ENCODE measurements around the gene CHRNE. TPM values are rescaled to one million over a fixed set of nuclear protein-coding genes. Genes with fewer than 3 reads are reported as not detected.

CHRNE gene
- total RNA-seq: 0.31 and 0.54 TPM in 2 replicates

DNA sequence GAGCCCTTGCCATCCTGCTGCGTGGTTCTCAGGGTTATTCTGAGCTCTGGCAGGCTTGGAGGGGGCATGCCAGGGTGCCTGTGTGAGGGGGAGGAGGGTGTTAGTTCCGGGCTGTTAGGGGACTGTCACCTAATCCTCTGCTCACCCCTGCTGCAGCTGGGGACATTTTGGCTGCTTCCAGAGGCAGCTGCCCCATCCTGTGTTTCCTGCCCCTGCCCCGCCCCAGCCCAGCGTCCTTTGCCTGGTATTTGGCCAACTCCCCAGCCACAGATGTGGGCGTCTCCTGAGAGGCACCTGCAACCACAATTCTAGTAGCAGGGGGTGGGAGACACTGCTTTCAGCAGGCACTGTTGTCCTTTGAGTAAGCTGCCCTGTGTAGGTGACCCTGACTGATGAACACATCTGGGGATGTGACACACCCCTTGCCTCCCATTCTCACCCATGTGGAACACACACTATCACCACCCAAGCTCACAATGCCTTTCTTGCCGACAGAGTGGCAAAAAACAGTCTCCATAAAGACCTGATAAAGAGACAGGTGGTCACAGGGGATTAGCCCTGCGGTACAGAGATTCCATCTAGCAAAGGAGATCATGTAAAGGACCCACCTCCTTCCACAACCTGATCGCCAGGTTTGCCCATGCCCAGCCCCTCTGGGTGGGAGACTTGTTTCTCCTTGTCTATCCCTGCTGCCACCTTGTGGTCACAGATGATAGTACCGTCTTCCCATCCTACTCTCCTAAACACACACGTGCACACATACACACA lies at the start of gene CHRNE:
TSS of gene CHRNE (minus strand) at position 48 of the 768 bp plus-strand sequence. CDS start at position 13, 35 bp downstream.

DNA sequence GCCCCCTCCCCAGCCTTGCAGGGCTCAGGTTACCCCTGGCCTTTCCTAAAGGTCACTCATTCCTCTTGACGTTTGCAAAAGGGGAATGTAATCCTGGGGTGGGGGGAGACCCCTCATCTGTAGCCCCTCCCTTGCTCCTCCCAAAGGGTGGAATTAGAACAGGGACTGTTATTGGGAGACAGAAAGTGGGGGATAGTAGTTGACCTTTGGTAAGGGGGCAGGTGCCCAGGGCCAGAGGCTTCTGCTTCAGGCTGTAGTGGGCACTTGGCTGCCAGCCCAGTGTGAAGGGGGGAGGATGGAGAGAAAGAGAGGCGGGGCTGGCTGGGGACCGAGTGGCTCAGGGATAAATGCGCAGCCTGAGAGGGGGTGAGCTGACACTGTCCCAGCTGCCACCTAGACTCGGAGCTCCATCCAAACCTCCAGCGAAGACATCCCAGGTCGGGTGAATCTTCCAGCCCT lies 47.9 kb upstream of the CHRNE start, which contains the start of gene ENO3:
TSS of gene ENO3 (plus strand) at position 374 of the 459 bp plus-strand sequence. CDS start 711 bp downstream, outside the sequence.

DNA sequence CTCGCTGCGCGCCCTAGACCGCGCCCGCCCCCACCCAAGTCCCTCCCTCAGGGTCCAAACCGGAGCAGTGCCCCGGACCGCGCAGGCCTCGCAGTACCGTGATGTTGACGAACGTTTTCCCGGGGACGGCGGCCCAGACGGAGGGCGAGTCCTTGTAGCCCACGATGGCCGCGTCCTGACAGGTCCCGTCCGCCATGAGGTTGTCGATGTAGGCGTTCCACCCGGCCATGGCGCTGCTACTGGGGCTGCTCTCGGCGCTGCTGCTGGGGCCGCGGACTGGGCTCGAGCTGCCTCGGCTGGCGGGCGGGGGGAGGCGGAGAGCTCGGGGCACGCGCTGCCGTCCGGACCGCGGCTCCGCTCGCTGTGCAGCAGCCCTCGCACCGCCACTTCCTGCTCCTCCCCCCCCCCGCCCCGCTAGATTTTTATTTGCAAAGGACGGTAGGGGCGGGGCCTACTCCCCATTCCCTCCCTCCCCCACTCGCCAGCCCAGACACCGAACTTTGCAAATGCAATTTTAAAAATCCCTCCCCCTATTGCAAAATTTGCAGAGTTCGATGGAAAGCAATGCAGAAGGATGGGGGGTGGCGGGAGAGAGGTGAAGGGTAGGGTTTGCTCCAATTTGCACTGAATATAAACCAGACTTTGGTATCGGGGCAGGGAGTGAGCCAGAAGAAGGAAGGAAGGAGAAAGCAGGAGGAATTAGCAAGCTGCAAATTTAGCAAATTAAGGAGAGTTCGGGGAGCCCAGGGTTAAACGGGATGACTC lies 45.5 kb upstream of the CHRNE start, which contains the start of gene PFN1:
TSS of gene PFN1 (minus strand) at position 365 of the 765 bp plus-strand sequence. CDS start at position 229, 136 bp downstream.

DNA sequence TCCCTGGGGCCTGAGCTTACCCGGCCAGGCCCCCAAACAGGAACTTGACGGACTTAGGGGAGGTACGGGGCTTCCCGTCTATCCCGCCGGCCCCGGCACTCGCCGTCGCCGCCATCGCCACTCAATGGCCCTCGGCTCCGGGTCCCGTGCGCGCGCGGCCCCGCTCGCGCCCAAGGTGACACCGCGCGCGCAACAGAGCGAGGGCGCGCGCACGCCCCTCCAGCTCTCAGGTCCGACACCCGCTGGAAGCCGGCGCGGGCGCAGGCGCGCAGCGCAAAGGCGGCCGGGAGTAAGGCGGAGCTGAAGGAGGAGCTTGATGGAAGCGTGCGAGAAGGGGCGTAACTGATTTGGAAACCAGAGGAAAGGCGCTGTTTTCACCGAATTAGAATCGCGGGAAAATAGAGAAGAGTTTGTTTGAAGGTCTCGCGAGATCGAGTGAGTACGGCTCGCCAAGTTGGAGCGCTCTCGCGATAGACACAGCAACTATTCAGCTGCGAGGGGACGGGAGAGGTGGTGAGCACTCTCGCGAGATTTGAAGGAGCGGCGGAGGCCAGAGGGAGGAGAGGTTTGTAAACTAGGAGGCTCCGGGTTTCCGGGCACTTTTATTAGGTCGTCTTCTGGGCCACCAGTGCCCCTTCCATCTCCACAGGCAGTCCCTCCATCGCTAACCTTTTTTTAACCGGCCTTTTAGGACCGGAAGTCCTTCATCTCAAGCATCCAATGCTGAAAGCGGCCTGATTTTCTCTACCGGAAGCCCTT lies 37.1 kb upstream of the CHRNE start, which contains the start of the genes RNF167 and SLC25A11:
TSS of gene RNF167 (plus strand) at position 473 of the 759 bp plus-strand sequence. CDS start 642 bp downstream, outside the sequence.
TSS of gene SLC25A11 (minus strand) at position 251 of the 759 bp plus-strand sequence. CDS start at position 115, 136 bp downstream.

DNA sequence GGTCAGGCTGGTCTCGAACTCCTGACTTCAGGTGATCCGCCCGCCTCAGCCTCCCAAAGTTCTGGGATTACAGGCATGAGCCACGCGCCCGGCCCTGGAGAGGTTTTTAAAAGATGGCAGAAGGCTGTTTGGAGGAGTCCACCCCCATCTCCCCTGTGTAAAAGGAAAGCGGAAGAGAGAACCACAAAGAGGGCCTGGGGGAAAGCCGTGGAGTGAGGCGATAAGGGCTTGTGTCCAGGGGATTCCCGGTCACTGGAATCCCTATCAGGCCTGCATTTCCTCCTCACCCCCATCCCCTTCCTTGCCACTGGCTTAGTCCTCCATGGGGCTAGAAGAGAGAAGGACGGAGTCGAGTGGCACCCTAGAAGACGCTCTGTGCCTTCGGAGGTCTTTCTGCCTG lies 29.1 kb upstream of the CHRNE start, which contains the start of gene GP1BA:
TSS of gene GP1BA (plus strand) at position 315 of the 400 bp plus-strand sequence. CDS start 328 bp downstream, outside the sequence.

DNA sequence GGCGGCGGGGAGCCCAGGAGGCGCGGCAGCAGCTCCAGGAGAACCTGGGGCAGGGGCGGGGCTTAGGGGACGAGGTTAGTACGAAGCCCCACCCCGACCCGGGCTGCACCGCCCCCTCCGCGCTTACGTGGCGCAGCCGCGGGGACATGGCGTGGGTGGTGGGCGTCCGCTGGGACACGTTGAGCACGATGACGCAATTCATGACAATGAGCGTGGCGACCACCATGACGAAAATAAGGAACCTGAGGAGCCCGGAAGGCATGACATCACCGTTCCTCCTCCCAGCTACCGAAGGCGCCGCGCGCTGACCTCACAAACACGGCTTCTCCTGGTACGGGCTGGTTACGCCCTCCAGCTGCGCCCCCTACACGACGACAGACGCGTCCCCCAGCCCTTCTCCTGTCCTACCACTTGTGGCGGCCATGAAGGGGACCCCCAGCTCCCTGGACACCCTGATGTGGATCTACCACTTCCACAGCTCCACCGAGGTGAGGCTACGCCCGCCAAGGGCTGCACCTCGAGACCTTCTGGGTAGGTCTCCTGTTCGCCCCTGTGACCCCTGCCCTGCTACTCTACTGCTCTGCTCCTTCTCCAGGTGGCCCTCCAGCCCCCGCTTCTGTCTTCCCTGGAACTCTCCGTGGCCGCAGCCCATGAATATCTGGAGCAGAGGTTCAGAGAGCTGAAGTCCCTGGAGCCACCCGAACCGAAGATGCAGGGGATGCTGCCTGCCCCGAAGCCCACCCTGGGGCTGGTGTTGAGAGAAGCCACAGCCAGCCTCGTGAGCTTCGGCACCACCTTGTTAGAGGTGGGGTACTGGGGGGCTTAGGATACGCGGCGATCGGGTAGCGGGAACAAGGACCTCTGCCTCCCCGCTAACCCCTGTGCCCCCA lies 3.3 kb downstream of the CHRNE start, which contains the start of gene C17orf107:
TSS of gene C17orf107 (plus strand) at position 196 of the 890 bp plus-strand sequence. CDS start at position 423, 227 bp downstream.

Other genes with a start within 250 kb of the CHRNE start
- gene PELP1, start 199.0 kb downstream of the CHRNE start, total RNA-seq: 20.8 and 25.5 TPM in 2 replicates
- gene ARRB2, start 192.5 kb downstream of the CHRNE start, total RNA-seq: 0.94 and 4.9 TPM in 2 replicates
- 12.3 and 19.7 TPM in 2 replicates for gene MED11, start 171.7 kb downstream of the CHRNE start, total RNA-seq
- gene ZMYND15, start 163.3 kb downstream of the CHRNE start, total RNA-seq: 0.44 and 1.4 TPM in 2 replicates
- gene CXCL16, start 163.2 kb downstream of the CHRNE start, total RNA-seq: 6.5 and 10.0 TPM in 2 replicates
- not detected in 2 replicates for gene TM4SF5, start 131.2 kb downstream of the CHRNE start, total RNA-seq
- 0.94 and 5.2 TPM in 2 replicates for gene VMO1, start 116.7 kb downstream of the CHRNE start, total RNA-seq
- gene GLTPD2, start 114.1 kb downstream of the CHRNE start, total RNA-seq: not detected in 2 replicates
- gene PSMB6, start 106.9 kb downstream of the CHRNE start, total RNA-seq: 84.4 and 101 TPM in 2 replicates
- gene PLD2, start 95.9 kb downstream of the CHRNE start, total RNA-seq: 24.3 and 25.3 TPM in 2 replicates
- gene MINK1, start 69.8 kb downstream of the CHRNE start, total RNA-seq: 19.1 and 33.9 TPM in 2 replicates
- 4.3 and 5.4 TPM in 2 replicates for gene C17orf107, start 3.6 kb downstream of the CHRNE start, total RNA-seq
- not detected in 2 replicates for gene GP1BA, start 29.2 kb upstream of the CHRNE start, total RNA-seq
- 33.8 and 39.6 TPM in 2 replicates for gene SLC25A11, start 36.9 kb upstream of the CHRNE start, total RNA-seq
- gene RNF167, start 37.2 kb upstream of the CHRNE start, total RNA-seq: 34.7 and 41.7 TPM in 2 replicates
- 435 and 543 TPM in 2 replicates for gene PFN1, start 45.4 kb upstream of the CHRNE start, total RNA-seq
- gene ENO3, start 48.0 kb upstream of the CHRNE start, total RNA-seq: 1.00 and 8.8 TPM in 2 replicates
- gene SPAG7, start 64.7 kb upstream of the CHRNE start, total RNA-seq: 42.2 and 43.9 TPM in 2 replicates
- 11.2 and 16.0 TPM in 2 replicates for gene CAMTA2, start 84.6 kb upstream of the CHRNE start, total RNA-seq
- gene INCA1, start 94.4 kb upstream of the CHRNE start, total RNA-seq: 0.19 and 0.68 TPM in 2 replicates
- 24.5 and 27.6 TPM in 2 replicates for gene KIF1C, start 94.9 kb upstream of the CHRNE start, total RNA-seq
- not detected in 2 replicates for gene SLC52A1, start 132.3 kb upstream of the CHRNE start, total RNA-seq
- 1.00 and 2.2 TPM in 2 replicates for gene ZFP3, start 175.4 kb upstream of the CHRNE start, total RNA-seq
- gene ZNF232, start 208.8 kb upstream of the CHRNE start, total RNA-seq: 2.6 and 5.4 TPM in 2 replicates
- 0.05 TPM in 1 of 2 replicates, not detected in the other for gene USP6, start 212.9 kb upstream of the CHRNE start, total RNA-seq